Adipose tissue (tissue), 3 donors: ENCODE measurements around the gene BRIX1. TPM values are rescaled to one million over a fixed set of nuclear protein-coding genes. Genes with fewer than 3 reads are reported as not detected.
"Not testable (repeated sequence)": the region's sequence is repeated elsewhere in the genome, so short reads cannot be mapped to it uniquely, and the experiment has no call there.

Experiments
- H3K27ac ChIP-seq: one replicate; pipeline ENCODE4 v1.5.1; 2013; ENCODE audit warnings: low read depth, low read length
- WGBS, 3 donors: extraction: QIAGEN DNeasy Blood & Tissue Kit; methylation state at CpG; one replicate each; pipeline ENCODE4 v1.1.7; 2013; 5-methylcytosine and 5-hydroxymethylcytosine counted together
- polyA plus RNA-seq, 3 donors: library from polyadenylated mRNA; stranded (reverse); fragments of 200-250 nt; gene quantifications; one replicate each; pipeline ENCODE4 v1.2.3, GENCODE V29; 2013
- donor health status: healthy with polysubstance abuse.
- donor health status: Bipolar disorder and iron deficiency.
- donor health status: healthy.

BRIX1 gene
- polyA plus RNA-seq, 3 donors, result 7.0 to 27.2 (median 25.3) TPM

DNA sequence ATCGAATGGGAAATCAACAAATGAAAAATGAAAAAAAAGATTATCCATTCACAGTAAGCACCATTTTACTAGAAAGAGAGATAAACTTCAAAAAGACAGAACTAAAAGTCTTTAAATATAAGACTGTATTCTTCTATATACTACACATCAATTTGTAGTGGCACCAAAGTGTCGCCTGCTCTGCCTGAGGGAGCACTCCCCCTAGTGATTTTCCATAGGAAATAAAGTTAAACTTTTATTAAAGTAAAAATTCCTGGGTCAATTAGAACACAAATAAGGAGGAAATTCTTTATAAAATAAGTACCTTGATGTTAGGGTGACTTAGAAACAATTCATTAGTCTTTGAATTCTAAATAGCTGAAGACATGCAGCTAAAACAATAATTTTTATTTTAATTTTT, 9.9 kb upstream of the BRIX1 start:
- WGBS, 3 donors, result 83 to 89% (median 87%) methylated on average over 2 of the region's 2 CpGs

GRCh38 chr5:34913072-34913471, 2.4 kb upstream of the BRIX1 start:
- WGBS, 3 donors, result 63 to 88% (median 75%) methylated on average over 2 of the region's 2 CpGs
- no peak overlapping the region for H3K27ac ChIP-seq

More for the DNA sequence above, 9.9 kb upstream of the BRIX1 start:
- H3K27ac ChIP-seq, result no peak overlapping the region

DNA sequence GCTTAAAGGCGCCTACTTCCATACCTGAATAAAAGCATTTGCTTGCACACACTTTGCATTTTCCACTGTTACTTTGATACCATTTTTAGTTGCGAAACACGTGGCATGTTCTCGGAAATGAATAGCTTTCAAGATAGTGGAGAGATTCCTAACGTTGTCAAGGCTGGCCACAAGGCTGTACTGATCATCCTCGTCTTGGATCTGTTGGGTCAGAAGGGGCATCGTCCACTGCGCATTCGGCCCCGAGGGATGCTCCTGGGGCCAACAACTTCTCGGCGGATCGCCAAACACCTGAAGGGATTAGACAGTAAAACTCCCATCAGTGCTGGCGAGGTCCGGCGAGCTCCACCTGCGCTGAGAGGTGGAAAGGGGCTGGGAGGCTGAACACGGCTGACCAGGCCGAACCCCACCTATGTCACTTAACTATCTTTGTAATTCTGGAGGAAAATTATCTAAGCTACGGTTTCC, 806 bp upstream of the BRIX1 start:
- H3K27ac ChIP-seq, result no peak overlapping the region
- 1 to 3% (median 2%) methylated on average over 20 of the region's 20 CpGs for WGBS, 3 donors

GRCh38 chr5:34915856-34916192, 313 bp downstream of the BRIX1 start:
- 0 to 1% (median 0%) methylated on average over 20 of the region's 20 CpGs for WGBS, 3 donors
- no peak overlapping the region for H3K27ac ChIP-seq

DNA sequence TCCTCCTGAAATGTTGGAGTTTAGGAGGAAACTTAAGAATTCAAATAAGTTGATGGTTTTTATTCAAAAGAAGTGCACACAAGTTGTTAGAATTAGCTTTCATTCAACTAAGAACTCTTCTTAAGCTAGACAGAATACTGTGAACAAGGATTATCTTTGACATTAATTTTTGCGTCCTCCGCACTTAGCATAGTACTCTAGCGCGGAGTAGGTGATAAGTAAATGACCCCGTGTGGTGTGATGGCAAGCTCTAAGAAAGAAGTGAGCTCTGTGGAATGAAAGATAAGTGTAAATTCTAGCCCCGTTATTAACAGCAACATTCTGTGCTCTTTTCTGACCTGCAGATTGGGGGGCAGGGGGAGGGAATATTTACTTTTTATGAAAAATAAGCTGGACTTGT, 1.0 kb downstream of the BRIX1 start:
- H3K27ac ChIP-seq, result no peak overlapping the region
- 11 to 30% (median 28%) methylated on average over 6 of the region's 6 CpGs for WGBS, 3 donors

GRCh38 chr5:34918025-34918424, 2.5 kb downstream of the BRIX1 start:
- H3K27ac ChIP-seq, result no peak overlapping the region
- 82 to 89% (median 86%) methylated on average over 4 of the region's 4 CpGs for WGBS, 3 donors

GRCh38 chr5:34919077-34919476, 3.6 kb downstream of the BRIX1 start:
- 81 to 90% (median 90%) methylated on average over 4 of the region's 4 CpGs for WGBS, 3 donors
- H3K27ac ChIP-seq, result no peak overlapping the region

DNA sequence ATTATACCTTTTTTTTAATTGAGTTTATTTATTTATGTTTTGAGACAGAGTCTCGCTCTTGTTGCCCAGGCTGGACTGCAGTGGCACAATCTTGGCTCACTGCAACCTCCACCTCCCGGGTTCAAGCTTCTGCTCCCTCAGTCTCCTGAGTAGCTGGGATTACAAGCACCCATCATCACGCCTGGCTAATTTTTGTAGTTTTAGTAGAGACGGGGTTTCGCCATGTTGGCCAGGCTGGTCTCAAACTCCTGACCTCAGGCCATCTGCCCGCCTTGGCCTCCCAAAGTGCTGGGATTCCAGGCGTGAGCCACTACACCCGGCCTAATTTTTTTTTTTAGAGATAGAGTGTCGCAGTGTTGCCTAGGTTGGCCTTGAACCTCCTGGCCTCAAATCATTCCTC, 7.7 kb downstream of the BRIX1 start:
- 81 to 96% (median 95%) methylated on average over 9 of the region's 9 CpGs for WGBS, 3 donors
- not testable (repeated sequence) for H3K27ac ChIP-seq

GRCh38 chr5:34923694-34924461, 8.4 kb downstream of the BRIX1 start:
- 43 to 53% (median 50%) methylated on average over 3 of the region's 3 CpGs for WGBS, 3 donors
- no peak overlapping the region for H3K27ac ChIP-seq

- H3K27ac ChIP-seq, result no peak overlapping the region
Observed at GRCh38 chr5:34924462-34924765, 8.9 kb downstream of the BRIX1 start.

GRCh38 chr5:34926318-34926888, 10.9 kb downstream of the BRIX1 start:
- WGBS, 3 donors, result 92 to 93% (median 93%) methylated on average over 3 of the region's 3 CpGs
- no peak overlapping the region for H3K27ac ChIP-seq

DNA sequence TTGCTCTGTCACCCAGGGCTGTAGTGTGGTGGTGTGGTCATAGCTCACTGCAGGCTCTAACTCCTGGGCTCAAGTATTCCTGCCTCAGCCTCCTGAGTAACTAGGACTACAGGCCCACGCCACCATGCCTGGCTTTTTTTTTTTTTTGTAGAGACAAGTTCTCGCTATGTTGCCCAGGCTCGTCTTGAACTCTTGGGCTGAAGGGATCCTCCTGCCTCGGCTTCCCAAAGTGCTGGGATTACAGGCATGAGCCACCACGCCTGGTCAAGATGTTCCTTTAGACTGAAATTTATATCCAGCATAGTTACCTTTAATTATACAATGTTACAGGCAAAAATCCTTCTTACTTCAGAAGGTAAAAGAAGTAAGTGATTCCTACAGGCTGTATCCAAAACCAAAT, 12.3 kb downstream of the BRIX1 start:
- 96 to 97% (median 96%) methylated on average over 5 of the region's 5 CpGs for WGBS, 3 donors
- no peak overlapping the region for H3K27ac ChIP-seq

- no peak overlapping the region for H3K27ac ChIP-seq
- 74 to 90% (median 77%) methylated on average over 5 of the region's 5 CpGs for WGBS, 3 donors
Observed at GRCh38 chr5:34928267-34928666, 12.8 kb downstream of the BRIX1 start.

DNA sequence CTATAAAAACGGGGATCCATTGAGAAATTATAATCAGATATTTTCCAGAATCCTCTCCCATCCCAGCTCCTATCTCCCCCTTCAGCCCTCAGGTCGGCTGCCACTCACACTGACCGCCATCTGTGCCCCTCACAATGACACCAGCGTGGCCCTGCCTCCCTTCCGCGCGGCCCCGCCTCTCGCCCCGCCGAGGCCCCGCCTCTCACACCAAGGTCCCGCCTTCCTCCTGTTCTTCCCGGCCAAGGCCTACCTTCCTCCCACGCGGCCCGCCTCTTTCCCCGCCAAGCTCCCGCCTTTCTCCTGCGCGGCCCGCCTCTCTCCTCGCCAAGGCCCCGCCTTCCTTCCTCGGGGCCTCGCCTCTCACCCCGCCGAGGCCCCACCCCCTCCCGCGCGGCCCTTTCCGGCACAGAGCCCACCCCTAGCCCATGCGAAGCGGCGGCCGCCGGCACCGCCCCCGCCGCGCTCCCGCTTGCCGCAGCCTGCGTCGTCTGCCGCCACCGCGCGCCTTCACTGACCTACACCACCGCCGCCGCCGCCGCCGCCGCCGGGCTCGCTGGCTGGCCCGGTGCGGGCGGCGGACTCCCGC, 13.7 kb downstream of the BRIX1 start, which contains the start of gene DNAJC21:
DNAJC21 (plus strand) TSS at position 426 of the 586 bp plus-strand sequence. CDS start 261 bp downstream, outside the sequence.
- 0 to 1% (median 0%) methylated on average over 58 to 63 of the region's 63 CpGs for WGBS, 3 donors
- H3K27ac ChIP-seq, result peak within 1 kb of the TSS; percentile 78

DNA sequence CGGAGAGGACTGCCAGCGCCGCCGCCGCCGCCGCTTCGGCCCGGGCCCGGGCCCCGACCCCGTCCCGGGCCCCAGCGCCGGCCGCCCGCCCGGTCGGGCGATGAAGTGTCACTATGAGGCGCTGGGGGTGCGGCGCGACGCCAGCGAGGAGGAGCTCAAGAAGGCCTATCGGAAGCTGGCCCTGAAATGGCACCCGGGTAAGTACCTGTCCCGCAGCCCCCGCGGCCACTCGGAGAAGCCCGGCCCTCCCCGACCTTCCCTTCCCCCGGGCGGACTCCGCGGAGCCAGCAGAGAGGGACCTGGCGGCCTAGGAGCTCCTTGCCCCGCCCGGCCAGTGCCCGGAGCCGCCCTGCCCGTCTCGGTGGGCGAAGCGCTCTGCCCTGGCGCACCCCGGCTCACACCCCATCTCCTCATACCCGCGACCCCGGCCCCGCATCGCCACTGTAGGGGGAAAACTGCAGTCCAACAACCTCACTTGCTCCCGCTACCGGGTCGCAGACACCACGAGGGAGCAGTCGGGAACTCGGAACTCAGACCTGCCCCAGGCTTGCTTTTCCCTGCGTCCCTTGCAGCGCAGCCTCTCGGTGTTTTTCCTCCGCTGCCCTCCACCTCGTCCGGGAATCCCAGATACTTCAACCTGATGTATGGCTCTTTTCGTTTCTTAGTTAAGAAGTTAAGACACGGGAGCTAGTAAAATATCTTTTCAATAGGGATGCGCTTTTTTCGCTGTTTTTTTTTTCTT, 14.4 kb downstream of the BRIX1 start:
- 0 to 1% (median 0%) methylated on average over 49 to 70 of the region's 70 CpGs for WGBS, 3 donors
- H3K27ac ChIP-seq, result peak overlapping the region; percentile 78

- 0 to 1% (median 1%) methylated on average over 3 of the region's 3 CpGs for WGBS, 3 donors
- H3K27ac ChIP-seq, result no peak overlapping the region
Observed at GRCh38 chr5:34930462-34930844, 14.9 kb downstream of the BRIX1 start.

DNA sequence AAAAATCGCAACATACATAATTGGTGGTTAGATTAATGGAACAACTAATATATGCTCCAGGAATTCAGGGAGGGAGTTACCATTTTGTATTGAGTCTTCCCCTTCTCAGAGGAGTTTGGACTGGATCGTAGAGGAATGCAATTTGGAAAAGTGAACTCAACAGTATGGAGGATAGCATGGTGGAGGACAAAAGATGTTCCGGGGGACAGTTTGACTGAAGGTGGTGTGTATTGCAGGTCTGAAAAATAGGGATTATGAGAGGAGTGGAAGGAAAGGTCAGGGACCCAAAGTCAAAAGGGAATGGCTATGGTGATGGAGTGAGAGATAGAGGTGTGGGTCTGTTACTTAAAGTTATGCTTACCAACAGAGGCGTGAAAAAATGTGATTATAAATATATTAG, 15.4 kb downstream of the BRIX1 start:
- WGBS, 3 donors, result 62 to 89% (median 78%) methylated on average over 4 of the region's 4 CpGs
- H3K27ac ChIP-seq, result no peak overlapping the region

DNA sequence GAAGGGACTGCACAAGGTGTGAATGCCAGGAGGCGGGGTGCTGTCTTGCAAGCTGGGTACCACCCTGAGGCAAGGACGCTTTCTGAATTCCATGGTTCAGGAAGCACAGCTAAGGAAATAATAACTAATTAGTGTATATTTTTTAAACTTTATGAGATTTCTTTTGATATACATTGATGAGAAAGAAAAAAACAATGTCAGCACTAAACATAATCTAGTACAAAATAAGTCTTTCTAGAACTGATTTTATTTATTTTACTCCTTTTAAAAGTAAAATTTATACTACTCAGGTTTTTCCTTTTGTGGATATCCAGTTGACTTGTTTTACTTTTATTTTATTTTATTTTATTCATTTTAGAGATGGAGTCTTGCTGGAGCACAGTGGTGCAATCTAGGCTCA, 17.4 kb downstream of the BRIX1 start:
- no peak overlapping the region for H3K27ac ChIP-seq
- 90 to 96% (median 90%) methylated on average over 2 of the region's 2 CpGs for WGBS, 3 donors

DNA sequence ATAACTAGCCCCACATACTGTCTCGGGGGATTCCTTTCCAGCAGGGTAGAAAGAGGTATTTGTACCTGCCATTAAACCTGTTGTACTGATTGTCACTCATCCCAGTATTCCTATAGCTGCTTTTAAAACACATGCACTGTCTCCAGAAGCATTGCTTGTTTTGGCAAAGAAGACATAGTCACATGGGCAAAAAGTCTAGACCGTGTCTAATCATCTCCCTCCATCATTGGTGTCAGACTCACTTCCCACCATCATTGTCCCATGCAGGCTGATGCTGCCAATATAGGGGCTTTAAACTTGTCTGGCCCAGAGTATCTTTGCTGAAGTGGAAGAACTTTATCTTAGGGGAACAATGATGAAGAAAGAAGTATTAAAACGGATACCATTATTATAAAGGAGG, 26.4 kb downstream of the BRIX1 start:
- WGBS, 3 donors, result 80 to 92% (median 91%) methylated on average over 3 of the region's 3 CpGs

More for the DNA sequence above, 26.4 kb downstream of the BRIX1 start:
- no peak overlapping the region for H3K27ac ChIP-seq
